Erythroblast (primary cell): ENCODE results near the gene RBM28.

Source experiments
- GATA1 ChIP-seq: IDR thresholded peaks from 2 replicates; pipeline ENCODE4 v1.6.1; 2011; ENCODE audit warnings: low read depth, mild to moderate bottlenecking, control low read depth, low read length, moderate library complexity
- POLR2A ChIP-seq: IDR thresholded peaks from 2 replicates; pipeline ENCODE4 v1.6.1; 2011; ENCODE audit warnings: mild to moderate bottlenecking, low read length

GRCh38 chr7:128254470-128254869 is 89.2 kb downstream of the RBM28 start:
- no peak for TF ChIP-seq POLR2A
- no peak for TF ChIP-seq GATA1
